SIG-M5 treated with dmso at 0.1 percent for 504 hours (cell line): ENCODE data around the gene LRG1.

ENCODE experiments used
- DNase-seq: peaks from one replicate; lab custom pipeline; 2025; ENCODE audit not compliant: unreplicated experiment; lab: John Stamatoyannopoulos, UW

Gene LRG1

DNA sequence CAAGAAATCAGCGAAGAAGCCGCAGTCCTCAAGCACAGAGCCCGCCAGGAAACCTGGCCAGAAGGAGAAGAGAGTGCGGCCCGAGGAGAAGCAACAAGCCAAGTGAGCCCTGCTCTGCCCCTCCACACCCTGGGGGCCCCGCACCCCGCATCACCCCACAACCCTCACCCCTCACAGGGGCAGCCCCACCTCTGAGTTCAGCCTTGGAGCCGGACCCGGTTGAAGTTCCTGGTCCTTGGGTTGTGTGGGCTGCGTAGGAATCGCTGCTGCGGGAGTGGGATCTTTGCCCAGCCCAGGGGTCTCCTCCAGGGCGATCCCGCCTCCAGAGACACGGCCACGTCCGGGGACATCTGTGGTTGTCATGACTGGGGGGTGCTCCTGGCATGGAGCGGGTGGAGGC lies 43.5 kb downstream of the LRG1 start:
- no peak for DNase-seq

DNA sequence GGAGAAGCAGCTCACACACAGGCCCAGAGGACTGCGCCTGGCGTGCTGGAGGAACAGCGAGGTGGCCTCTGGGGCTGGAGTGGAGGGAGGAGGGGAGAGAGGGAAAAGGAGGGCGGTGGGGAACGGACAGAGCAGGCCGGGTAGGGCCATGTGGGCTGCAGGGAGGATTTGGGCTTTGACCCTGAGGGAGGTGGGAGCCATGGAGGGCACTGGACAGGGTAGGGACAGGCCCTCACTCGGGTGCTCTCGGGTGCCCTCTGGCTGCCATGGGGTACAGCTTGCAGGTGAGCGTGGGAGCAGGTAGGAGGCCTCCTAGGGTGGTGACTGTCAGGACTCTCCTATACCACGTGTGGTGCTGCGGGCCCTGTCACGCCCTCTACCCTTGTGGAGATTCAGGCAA lies 44.4 kb downstream of the LRG1 start:
- DNase-seq, result no peak

GRCh38 chr19:4494691-4495064 lies 45.2 kb downstream of the LRG1 start:
- DNase-seq, result no peak

DNA sequence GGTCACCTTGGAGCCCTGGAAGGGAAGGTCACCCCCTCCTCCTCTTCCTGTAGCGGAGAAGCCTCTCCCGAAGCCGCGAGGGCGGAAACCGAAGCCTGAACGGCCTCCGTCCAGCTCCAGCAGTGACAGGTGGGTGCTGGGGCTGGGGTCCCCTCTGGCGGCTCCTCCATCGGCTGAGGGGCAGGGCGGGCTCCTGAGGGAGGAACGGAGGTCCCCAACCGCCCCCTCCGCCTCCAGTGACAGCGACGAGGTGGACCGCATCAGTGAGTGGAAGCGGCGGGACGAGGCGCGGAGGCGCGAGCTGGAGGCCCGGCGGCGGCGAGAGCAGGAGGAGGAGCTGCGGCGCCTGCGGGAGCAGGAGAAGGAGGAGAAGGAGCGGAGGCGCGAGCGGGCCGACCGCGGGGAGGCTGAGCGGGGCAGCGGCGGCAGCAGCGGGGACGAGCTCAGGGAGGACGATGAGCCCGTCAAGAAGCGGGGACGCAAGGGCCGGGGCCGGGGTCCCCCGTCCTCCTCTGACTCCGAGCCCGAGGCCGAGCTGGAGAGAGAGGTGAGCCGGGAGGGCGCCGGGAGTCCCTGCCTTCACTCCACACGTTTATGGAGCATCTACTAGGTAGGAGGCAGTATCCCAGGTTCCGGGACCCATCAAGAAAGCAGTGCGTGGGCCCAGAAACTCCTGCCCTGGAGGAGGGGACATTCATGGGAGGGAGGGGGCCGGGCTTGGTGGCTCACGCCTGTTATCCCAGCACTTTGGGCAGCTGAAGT lies 45.7 kb downstream of the LRG1 start:
- DNase-seq, result no peak

GRCh38 chr19:4493104-4493928 lies 46.5 kb downstream of the LRG1 start:
- DNase-seq, result no peak

DNA sequence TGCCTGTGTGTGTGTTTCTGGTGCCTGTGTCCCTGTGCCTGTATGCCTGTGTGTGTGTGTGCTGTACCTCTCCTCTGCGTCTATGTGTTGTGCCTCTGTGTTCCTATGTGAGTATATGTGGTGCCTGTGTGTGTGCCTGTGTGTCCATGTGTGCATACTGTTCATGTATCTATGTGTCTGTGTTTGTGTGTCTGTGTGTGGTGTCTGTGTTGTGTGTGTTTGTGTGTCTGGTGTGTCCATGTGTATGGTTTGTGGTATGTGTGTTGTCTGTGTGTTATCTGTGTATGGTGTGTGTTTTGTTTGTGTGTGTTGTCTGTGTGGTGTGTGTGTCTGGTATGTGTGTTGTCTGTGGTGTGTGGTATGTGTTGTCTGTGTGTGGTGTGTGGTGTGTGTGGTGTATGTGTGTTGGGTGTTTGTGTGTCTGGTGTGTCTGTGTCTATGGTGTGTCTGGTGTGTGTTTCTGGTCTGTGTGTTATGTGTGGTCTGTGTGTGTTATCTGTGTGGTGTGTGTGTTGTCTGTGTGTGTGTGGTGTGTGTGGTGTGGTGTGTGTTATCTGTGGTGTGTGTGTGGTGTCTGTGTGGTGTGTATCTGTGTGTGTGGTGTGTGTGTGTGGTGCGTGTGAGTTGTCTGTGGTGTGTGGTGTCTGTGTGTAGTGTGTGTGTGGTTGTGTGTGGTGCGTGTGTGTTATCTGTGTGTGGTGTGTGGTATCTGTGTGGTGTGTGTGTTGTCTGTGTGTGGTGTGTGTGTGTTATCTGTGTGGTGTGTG lies 47.3 kb downstream of the LRG1 start:
- DNase-seq, result no peak

DNA sequence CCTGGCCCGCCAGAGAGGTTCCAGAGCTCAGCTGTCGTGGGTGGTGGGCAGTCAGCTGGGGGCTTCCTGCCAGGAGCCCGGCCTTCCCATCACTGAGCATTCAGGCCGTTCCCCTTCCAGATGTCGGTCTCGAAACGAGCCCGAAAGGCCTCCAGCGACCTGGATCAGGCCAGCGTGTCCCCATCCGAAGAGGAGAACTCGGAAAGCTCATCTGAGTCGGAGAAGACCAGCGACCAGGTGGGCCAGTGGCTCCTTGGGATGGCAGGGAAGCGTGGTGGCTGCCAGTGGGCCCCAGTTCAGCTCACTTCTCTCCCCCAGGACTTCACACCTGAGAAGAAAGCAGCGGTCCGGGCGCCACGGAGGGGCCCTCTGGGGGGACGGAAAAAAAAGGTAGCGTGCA lies 48.4 kb downstream of the LRG1 start:
- DNase-seq, result no peak

GRCh38 chr19:4488496-4488895 lies 51.3 kb downstream of the LRG1 start:
- no peak for DNase-seq

GRCh38 chr19:4487572-4487971 lies 52.3 kb downstream of the LRG1 start:
- DNase-seq, result no peak
